Adrenal gland (tissue), 5 donors: ENCODE results near the gene ARL15.

Source experiments
- CTCF ChIP-seq, 6 experiments: fragments of 450-650 bp in 4 of 6; fragments of 200-600 bp in 2 of 6; sonication (generic) in 1 of 6; IDR thresholded peaks; 1 replicate in 5 of 6; 2 replicates in 1 of 6; pipeline versions ENCODE4 v1.5.1 to v1.8.0; 2016 to 2021; ENCODE audit warnings: antibody characterized with exemption in 6 of 6, mild to moderate bottlenecking in 2 of 6, moderate library complexity in 1 of 6
- POLR2A ChIP-seq, 2 donors: fragments of 450-650 bp; IDR thresholded peaks; one replicate each; pipeline ENCODE4 v1.6.1; 2017; ENCODE audit warnings: antibody characterized with exemption in 2 of 2, mild to moderate bottlenecking in 2 of 2, moderate library complexity in 1 of 2
- donor health status: DM: no; HTN: no; CAD: no.

GRCh38 chr5:53858700-53859456, 451.5 kb downstream of the ARL15 start:
- TF ChIP-seq CTCF (IDR thresholded peaks at IDR 0.05), result no peak
- TF ChIP-seq POLR2A (IDR thresholded peaks at IDR 0.05), result no peak
